ENCODE results near the gene PAK6.

PAK6 gene

DNA sequence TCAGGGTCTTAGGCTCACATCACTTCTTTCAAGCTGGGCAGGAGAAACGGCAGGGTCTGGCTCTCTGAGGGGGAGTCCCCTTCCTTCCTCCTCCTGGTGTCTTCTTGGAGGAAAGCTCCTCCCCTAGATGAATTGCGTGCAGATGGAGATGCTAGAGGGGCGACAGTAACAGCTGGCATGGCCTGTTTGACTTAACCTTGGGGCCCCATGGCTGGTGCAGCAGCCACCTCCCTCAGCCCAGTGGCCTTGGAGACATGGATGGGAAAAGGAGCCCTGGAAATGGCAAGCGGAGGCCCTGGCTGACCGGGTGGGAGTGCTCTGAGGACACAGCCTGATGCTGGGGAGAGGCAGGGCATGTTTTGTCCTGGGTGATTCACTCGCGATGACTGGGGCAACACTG, 20.2 kb downstream of the PAK6 start:
- H3K9me3 ChIP-seq (ENCODE audit: control insufficient read depth in 1 of 2, low read length in 2 of 2): no peaks in the 10 kb centered on the region
- no peaks in the 10 kb centered on the region for H3K36me3 ChIP-seq (ENCODE audit: control insufficient read depth in 1 of 2, insufficient read depth in 2 of 2, low read length in 2 of 2)
- no peak overlapping the region for H3K27ac ChIP-seq (ENCODE audit: low read length)
- H3K4me3 ChIP-seq (ENCODE audit: low read depth in 1 of 2, low read length in 2 of 2): no peak overlapping the region
- peaks cover 9% of the 10 kb centered on the region for H3K27me3 ChIP-seq (ENCODE audit: low read depth, low read length)
- H3K4me1 ChIP-seq (ENCODE audit: control insufficient read depth in 1 of 2, insufficient read depth in 2 of 2, low read length in 2 of 2): no peaks in the 10 kb centered on the region

DNA sequence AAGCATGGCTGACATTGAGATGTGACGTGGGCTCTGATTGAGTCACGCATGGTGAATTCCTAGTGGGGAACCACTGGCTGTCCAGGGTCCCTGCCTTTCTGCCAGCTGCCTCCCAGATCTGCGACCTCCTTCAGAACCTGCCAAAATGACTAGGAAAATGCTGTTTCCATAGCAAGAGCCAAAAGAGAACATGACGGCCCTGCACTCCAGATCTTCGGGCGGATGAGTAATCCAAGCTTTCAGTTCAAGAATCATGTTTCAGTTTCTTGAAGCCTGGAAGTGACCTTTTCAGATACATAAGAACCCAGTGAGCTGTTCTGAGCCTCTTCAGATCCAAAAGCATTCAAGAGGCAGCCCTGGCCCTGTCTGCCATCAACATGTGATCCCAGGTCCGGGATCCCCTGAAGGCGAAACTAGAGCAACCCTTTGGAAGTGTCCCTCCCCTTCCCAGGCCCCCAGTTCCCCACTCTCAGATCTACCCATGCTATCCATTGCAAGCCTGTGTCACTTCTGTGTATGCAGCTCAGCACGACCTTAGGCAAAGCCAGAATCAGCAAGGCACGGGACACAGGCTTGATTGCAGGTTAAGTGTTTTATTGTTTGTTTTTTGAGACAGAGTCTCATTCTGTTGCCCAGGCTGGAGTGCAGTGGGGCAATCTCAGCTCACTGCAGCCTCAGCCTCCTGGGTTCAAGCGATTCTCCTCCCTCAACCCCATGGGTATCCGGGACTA, 24.3 kb downstream of the PAK6 start:
- Histone ChIP-seq H3K4me1 (ENCODE audit: control insufficient read depth in 1 of 2, insufficient read depth in 2 of 2, low read length in 2 of 2) (no peaks in the 10 kb centered on the region), H3K9me3 (ENCODE audit: control insufficient read depth in 1 of 2, low read length in 2 of 2) (no peaks in the 10 kb centered on the region), H3K36me3 (ENCODE audit: control insufficient read depth in 1 of 2, insufficient read depth in 2 of 2, low read length in 2 of 2) (no peaks in the 10 kb centered on the region), H3K27me3 (ENCODE audit: low read depth, low read length) (peaks cover 9% of the 10 kb centered on the region), H3K27ac (ENCODE audit: low read length) (no peak overlapping the region), H3K4me3 (ENCODE audit: low read depth in 1 of 2, low read length in 2 of 2) (no peak overlapping the region)

DNA sequence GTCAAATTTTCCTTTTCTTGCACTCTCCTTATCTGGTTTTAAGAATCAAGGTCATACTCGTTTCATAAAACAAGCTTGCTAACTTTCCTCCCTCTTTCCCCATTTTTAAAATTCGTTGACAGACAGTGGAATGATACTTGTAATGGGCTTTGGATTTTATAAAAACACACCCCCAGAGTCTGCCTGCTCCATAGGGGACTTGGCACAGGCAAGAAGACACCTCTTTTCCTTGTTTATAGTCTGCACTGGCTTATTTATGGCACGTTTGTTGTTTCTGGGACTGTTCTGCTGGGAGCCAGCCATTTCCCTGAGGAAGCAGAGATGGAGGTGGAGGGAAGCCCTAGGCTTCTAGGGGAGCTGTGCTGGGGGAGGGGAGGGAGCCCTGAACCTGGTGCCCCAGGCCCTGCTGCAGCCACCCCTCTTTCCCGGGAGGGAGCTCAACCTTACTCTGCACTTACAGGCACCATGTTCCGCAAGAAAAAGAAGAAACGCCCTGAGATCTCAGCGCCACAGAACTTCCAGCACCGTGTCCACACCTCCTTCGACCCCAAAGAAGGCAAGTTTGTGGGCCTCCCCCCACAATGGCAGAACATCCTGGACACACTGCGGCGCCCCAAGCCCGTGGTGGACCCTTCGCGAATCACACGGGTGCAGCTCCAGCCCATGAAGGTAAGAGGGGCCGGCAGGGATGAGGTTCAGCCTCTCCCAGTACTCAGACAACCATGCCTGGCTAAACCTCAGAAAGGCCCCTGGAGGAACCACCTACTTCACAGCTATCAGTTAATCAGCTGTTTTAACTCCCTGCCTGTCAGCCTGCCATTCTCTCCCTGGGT, 25.7 kb downstream of the PAK6 start:
- Histone ChIP-seq H3K27ac (ENCODE audit: low read length) (no peak overlapping the region), H3K4me1 (ENCODE audit: control insufficient read depth in 1 of 2, insufficient read depth in 2 of 2, low read length in 2 of 2) (no peaks in the 10 kb centered on the region), H3K4me3 (ENCODE audit: low read depth in 1 of 2, low read length in 2 of 2) (no peak overlapping the region), H3K9me3 (ENCODE audit: control insufficient read depth in 1 of 2, low read length in 2 of 2) (no peaks in the 10 kb centered on the region), H3K27me3 (ENCODE audit: low read depth, low read length) (no peaks in the 10 kb centered on the region), H3K36me3 (ENCODE audit: control insufficient read depth in 1 of 2, insufficient read depth in 2 of 2, low read length in 2 of 2) (no peaks in the 10 kb centered on the region)

DNA sequence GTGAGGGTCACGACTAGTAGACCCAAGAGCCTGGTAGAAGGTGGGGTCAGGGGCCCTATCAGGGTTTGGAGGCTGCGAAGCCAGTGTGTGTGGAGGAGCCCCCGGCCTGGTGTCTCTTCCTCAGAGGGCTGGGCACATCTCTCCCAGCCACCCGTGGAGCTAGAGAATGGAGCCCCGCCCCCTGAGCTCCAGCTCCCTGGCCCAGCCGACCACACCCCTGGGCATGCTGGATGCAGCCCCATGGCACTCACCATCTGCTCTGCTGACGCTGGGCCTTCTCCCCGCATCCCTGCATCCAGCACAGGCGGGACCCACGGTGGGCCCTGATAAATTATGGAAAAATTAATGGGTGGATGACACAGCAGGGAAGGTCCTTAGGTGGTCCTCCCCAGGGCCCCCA, 26.5 kb downstream of the PAK6 start:
- Histone ChIP-seq H3K36me3 (ENCODE audit: control insufficient read depth in 1 of 2, insufficient read depth in 2 of 2, low read length in 2 of 2) (no peaks in the 10 kb centered on the region), H3K4me1 (ENCODE audit: control insufficient read depth in 1 of 2, insufficient read depth in 2 of 2, low read length in 2 of 2) (no peaks in the 10 kb centered on the region), H3K9me3 (ENCODE audit: control insufficient read depth in 1 of 2, low read length in 2 of 2) (no peaks in the 10 kb centered on the region), H3K27me3 (ENCODE audit: low read depth, low read length) (no peaks in the 10 kb centered on the region), H3K27ac (ENCODE audit: low read length) (no peak overlapping the region), H3K4me3 (ENCODE audit: low read depth in 1 of 2, low read length in 2 of 2) (no peak overlapping the region)

DNA sequence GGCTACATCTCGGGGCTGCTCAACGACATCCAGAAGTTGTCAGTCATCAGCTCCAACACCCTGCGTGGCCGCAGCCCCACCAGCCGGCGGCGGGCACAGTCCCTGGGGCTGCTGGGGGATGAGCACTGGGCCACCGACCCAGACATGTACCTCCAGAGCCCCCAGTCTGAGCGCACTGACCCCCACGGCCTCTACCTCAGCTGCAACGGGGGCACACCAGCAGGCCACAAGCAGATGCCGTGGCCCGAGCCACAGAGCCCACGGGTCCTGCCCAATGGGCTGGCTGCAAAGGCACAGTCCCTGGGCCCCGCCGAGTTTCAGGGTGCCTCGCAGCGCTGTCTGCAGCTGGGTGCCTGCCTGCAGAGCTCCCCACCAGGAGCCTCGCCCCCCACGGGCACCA, 27.0 kb downstream of the PAK6 start:
- no peak overlapping the region for H3K27ac ChIP-seq (ENCODE audit: low read length)
- H3K27me3 ChIP-seq (ENCODE audit: low read depth, low read length): no peaks in the 10 kb centered on the region
- H3K4me3 ChIP-seq (ENCODE audit: low read depth in 1 of 2, low read length in 2 of 2): no peak overlapping the region
- H3K9me3 ChIP-seq (ENCODE audit: control insufficient read depth in 1 of 2, low read length in 2 of 2): no peaks in the 10 kb centered on the region
- no peaks in the 10 kb centered on the region for H3K4me1 ChIP-seq (ENCODE audit: control insufficient read depth in 1 of 2, insufficient read depth in 2 of 2, low read length in 2 of 2)
- H3K36me3 ChIP-seq (ENCODE audit: control insufficient read depth in 1 of 2, insufficient read depth in 2 of 2, low read length in 2 of 2): no peaks in the 10 kb centered on the region

DNA sequence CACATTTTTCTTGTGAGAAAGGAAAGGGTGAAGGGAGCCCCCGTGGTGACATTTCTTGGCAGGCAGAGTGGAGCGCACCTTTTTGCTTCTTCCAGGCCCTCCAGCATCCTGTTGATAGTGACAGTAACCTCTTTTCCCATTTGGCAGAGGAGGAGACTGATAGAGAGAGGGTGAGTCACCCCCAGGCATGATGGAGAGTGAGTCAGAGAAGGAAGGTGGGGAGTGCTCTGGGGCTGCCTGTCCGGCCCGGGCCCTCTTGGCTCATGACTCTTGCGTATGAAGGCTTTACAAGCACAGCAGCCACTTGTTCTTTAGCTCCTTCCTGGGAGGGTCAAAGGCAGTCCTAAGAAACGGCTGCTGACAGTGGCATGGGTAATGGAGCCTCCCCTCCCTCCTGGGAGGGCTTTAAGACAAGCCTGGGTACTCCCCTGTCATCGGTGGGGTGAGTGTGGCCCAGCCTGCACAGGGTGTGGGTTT, 28.0 kb downstream of the PAK6 start:
- no peaks in the 10 kb centered on the region for H3K27me3 ChIP-seq (ENCODE audit: low read depth, low read length)
- no peak overlapping the region for H3K27ac ChIP-seq (ENCODE audit: low read length)
- H3K36me3 ChIP-seq (ENCODE audit: control insufficient read depth in 1 of 2, insufficient read depth in 2 of 2, low read length in 2 of 2): no peaks in the 10 kb centered on the region
- H3K9me3 ChIP-seq (ENCODE audit: control insufficient read depth in 1 of 2, low read length in 2 of 2): no peaks in the 10 kb centered on the region
- H3K4me1 ChIP-seq (ENCODE audit: control insufficient read depth in 1 of 2, insufficient read depth in 2 of 2, low read length in 2 of 2): no peaks in the 10 kb centered on the region
- H3K4me3 ChIP-seq (ENCODE audit: low read depth in 1 of 2, low read length in 2 of 2): no peak overlapping the region

DNA sequence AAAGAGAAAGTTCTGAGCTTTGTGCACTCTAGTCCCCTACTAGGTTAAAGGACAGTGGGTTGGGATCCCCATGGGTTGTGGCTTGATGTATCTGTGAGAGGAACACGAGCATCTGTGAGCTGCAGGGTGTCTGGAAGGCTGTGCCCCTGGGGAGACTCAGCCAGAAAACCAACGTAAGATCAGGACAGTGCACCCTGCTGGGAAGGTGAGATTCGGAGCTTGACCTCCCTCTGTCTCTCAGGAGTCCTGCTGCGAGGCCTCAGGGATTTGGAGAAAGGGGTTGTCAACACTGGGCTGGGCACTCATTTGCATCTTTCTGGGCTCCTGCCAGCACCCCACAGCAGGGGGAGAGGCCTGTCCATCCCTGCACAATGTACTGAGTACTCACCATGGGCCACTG, 28.8 kb downstream of the PAK6 start:
- Histone ChIP-seq H3K9me3 (ENCODE audit: control insufficient read depth in 1 of 2, low read length in 2 of 2) (no peaks in the 10 kb centered on the region), H3K4me3 (ENCODE audit: low read depth in 1 of 2, low read length in 2 of 2) (no peak overlapping the region), H3K4me1 (ENCODE audit: control insufficient read depth in 1 of 2, insufficient read depth in 2 of 2, low read length in 2 of 2) (no peaks in the 10 kb centered on the region), H3K36me3 (ENCODE audit: control insufficient read depth in 1 of 2, insufficient read depth in 2 of 2, low read length in 2 of 2) (no peaks in the 10 kb centered on the region), H3K27ac (ENCODE audit: low read length) (no peak overlapping the region), H3K27me3 (ENCODE audit: low read depth, low read length) (no peaks in the 10 kb centered on the region)

DNA sequence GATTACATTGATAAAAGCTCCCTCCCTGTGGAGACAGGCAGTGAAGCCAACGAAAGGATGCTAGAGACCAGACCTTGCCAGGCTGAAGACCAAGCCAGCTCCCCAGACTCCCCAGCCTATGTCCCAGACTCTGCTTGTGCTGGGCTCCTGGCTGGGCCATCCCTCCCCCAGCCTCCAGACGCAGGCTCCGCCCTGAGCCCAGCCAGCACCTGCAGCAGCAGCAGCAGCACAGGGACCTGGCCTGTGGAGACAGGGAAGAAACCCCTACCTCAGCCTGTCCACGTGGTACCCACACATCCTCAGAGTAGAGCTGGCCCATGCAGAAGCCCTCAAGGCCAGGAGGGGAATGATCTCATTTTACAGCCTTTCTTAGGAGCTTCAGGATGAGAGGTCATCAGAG, 30.7 kb downstream of the PAK6 start:
- Histone ChIP-seq H3K4me3 (ENCODE audit: low read depth in 1 of 2, low read length in 2 of 2) (no peak overlapping the region), H3K9me3 (ENCODE audit: control insufficient read depth in 1 of 2, low read length in 2 of 2) (no peaks in the 10 kb centered on the region), H3K27me3 (ENCODE audit: low read depth, low read length) (no peaks in the 10 kb centered on the region), H3K27ac (ENCODE audit: low read length) (no peak overlapping the region), H3K4me1 (ENCODE audit: control insufficient read depth in 1 of 2, insufficient read depth in 2 of 2, low read length in 2 of 2) (no peaks in the 10 kb centered on the region), H3K36me3 (ENCODE audit: control insufficient read depth in 1 of 2, insufficient read depth in 2 of 2, low read length in 2 of 2) (no peaks in the 10 kb centered on the region)

DNA sequence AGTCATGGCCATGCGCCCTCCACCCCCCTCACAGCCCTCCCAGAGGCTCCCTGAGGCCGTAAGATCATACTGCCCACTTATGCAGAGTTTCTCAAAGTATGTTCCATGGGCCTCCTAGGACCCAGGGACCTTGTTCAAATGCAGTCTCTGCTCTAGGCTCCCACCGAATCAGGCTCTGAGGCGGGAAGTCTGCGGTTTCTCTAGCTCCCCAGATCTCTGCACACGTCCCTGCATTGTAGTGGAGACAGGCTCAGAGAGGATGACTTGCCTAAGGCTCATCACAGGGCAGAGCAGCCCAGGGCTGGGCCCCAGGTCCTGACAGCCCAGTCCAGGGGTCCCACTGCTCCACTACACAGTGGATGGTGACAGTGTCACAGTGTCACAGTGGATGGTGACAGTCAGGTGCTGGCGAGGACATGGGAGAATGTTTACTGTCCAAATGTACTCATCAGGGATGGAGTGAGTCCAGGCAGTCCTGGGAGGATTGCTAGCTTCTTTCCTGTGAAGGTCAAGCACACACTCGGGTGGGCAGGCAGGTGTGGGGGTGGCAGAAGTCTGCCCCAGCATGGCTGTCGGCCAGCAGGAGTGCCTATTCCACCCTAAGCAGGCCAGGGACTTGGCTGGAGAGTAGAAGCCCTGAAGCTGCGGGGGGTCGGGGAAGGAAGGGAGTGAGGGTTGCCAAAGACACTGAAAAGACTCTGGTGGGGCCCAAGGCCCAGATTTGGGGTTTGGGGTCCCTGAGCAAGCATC, 31.6 kb downstream of the PAK6 start:
- Histone ChIP-seq H3K27ac (ENCODE audit: low read length) (no peak overlapping the region), H3K27me3 (ENCODE audit: low read depth, low read length) (no peaks in the 10 kb centered on the region), H3K4me1 (ENCODE audit: control insufficient read depth in 1 of 2, insufficient read depth in 2 of 2, low read length in 2 of 2) (no peaks in the 10 kb centered on the region), H3K4me3 (ENCODE audit: low read depth in 1 of 2, low read length in 2 of 2) (no peak overlapping the region), H3K9me3 (ENCODE audit: control insufficient read depth in 1 of 2, low read length in 2 of 2) (no peaks in the 10 kb centered on the region), H3K36me3 (ENCODE audit: control insufficient read depth in 1 of 2, insufficient read depth in 2 of 2, low read length in 2 of 2) (no peaks in the 10 kb centered on the region)

DNA sequence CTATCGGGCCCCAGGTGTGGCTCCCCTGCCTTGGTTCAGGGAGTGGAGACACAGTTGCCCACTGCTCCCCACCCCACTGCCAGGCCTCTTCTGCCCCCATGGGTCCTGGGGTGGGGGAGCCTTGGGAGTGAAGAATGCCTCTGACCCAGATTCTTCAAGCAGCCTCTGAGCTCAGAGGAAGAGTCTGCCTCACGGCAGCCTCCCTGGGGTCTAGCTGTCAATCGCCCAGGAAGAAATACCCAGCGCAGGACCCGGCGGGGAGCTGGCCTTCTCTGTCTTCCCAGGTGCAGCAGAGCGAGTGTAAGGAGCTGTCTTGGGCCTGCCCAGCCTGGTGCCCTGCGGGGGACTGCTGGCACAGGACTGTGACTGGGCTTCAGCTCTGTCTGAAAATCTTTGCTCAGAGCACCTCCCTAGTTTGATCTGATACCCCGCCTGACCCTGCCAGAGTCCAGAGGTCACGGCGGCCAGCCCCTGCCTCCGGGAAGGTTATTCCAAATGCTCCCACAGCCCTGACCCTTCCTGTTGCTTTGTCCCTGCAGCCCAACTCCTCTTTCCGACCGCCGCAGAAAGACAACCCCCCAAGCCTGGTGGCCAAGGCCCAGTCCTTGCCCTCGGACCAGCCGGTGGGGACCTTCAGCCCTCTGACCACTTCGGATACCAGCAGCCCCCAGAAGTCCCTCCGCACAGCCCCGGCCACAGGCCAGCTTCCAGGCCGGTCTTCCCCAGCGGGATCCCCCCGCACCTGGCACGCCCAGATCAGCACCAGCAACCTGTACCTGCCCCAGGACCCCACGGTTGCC, 33.0 kb downstream of the PAK6 start:
- H3K4me3 ChIP-seq (ENCODE audit: low read depth in 1 of 2, low read length in 2 of 2): no peak overlapping the region
- no peaks in the 10 kb centered on the region for H3K27me3 ChIP-seq (ENCODE audit: low read depth, low read length)
- H3K27ac ChIP-seq (ENCODE audit: low read length): no peak overlapping the region
- H3K4me1 ChIP-seq (ENCODE audit: control insufficient read depth in 1 of 2, insufficient read depth in 2 of 2, low read length in 2 of 2): no peaks in the 10 kb centered on the region
- H3K9me3 ChIP-seq (ENCODE audit: control insufficient read depth in 1 of 2, low read length in 2 of 2): no peaks in the 10 kb centered on the region
- no peaks in the 10 kb centered on the region for H3K36me3 ChIP-seq (ENCODE audit: control insufficient read depth in 1 of 2, insufficient read depth in 2 of 2, low read length in 2 of 2)

Data from muscle layer of duodenum (tissue), 2 donors.